Panc1 (cell line): Measurements from ENCODE around the gene TMEM154. TPM values are rescaled to one million over a fixed set of nuclear protein-coding genes. Genes with fewer than 3 reads are reported as not detected.

Source experiments
- ATAC-seq: fragments of 200-7000 bp; cut with Tn5 transposase; 2 replicates; pipeline ENCODE4 v1.9.1; 2020; ENCODE audit warnings: mild to moderate bottlenecking, moderate library complexity
- BruUV-seq: library from RNA; stranded (reverse); fragments of 400-500 nt; replicated peaks from 2 replicates; lab custom pipeline; 2021; lab: Mats Ljungman, UMichigan
- CTCF ChIA-PET: fragments of 300-600 bp; sonication (Branson Sonifier 250); formaldehyde crosslinking; loops from one replicate; lab custom pipeline; 2022; ENCODE audit warnings: antibody characterized with exemption; lab: Charles Lee
- POLR2A ChIA-PET: fragments of 300-600 bp; sonication (Branson Sonifier 250); formaldehyde crosslinking; loops from one replicate; lab custom pipeline; 2022; ENCODE audit warnings: antibody characterized with exemption; lab: Charles Lee
- DNase-seq: peaks from one replicate; pipeline ENCODE4 v3.0.0-alpha.2; 2010; ENCODE audit warnings: low read depth, low spot score
- H3K27ac ChIP-seq: 2 replicates; pipeline ENCODE4 v1.5.1; 2011; ENCODE audit warnings: mild to moderate bottlenecking, low read length, inconsistent platforms
- H3K27me3 ChIP-seq: fragments of 200-500 bp; sonication (Bioruptor generic); 2 replicates; pipeline ENCODE4 v1.6.0; 2014; ENCODE audit warnings: low read length, inconsistent platforms; ENCODE audit not compliant: control insufficient read depth, insufficient read depth
- H3K36me3 ChIP-seq: fragments of 200-500 bp; sonication (Bioruptor generic); 2 replicates; pipeline ENCODE4 v1.5.1; 2014; ENCODE audit warnings: inconsistent platforms, mild to moderate bottlenecking, low read length, moderate library complexity; ENCODE audit not compliant: control insufficient read depth, insufficient read depth
- H3K4me1 ChIP-seq: 2 replicates; pipeline ENCODE4 v1.5.1; 2011; ENCODE audit warnings: inconsistent platforms, mild to moderate bottlenecking, low read length, moderate library complexity; ENCODE audit not compliant: control insufficient read depth, insufficient read depth
- H3K4me3 ChIP-seq, 2 experiments: 2 replicates each; pipeline ENCODE4 v1.5.1; 2011 to 2012; ENCODE audit warnings: low read depth in 2 of 2, low read length in 2 of 2, mild to moderate bottlenecking in 2 of 2, inconsistent platforms in 1 of 2, moderate library complexity in 1 of 2
- H3K9me3 ChIP-seq: fragments of 200-500 bp; sonication (Bioruptor generic); 2 replicates; pipeline ENCODE4 v1.5.1; 2014; ENCODE audit warnings: low read depth, mild to moderate bottlenecking, inconsistent platforms, low read length, moderate library complexity; ENCODE audit not compliant: control insufficient read depth, insufficient read depth
- CTCF ChIP-seq: fragments of 450-650 bp; IDR thresholded peaks from 2 replicates; pipeline ENCODE4 v1.5.1; 2017; ENCODE audit warnings: mild to moderate bottlenecking
- POLR2AphosphoS5 ChIP-seq: IDR thresholded peaks from 2 replicates; pipeline ENCODE4 v1.6.1; 2012; ENCODE audit warnings: mild to moderate bottlenecking, low read depth, low read length, moderate library complexity
- REST ChIP-seq, 2 experiments: IDR thresholded peaks; 2 replicates each; pipeline ENCODE4 v1.6.1; 2011 to 2012; ENCODE audit warnings: low read depth in 2 of 2, control low read depth in 1 of 2, low read length in 1 of 2, mild to moderate bottlenecking in 1 of 2, moderate library complexity in 1 of 2; ENCODE audit not compliant: insufficient read depth in 1 of 2
- SIN3A ChIP-seq: IDR thresholded peaks from 2 replicates; pipeline ENCODE4 v1.6.1; 2012; ENCODE audit warnings: low read depth, mild to moderate bottlenecking, low read length, moderate library complexity, borderline replicate concordance; ENCODE audit not compliant: insufficient read depth
- TCF7L2 ChIP-seq: IDR thresholded peaks from 2 replicates; pipeline ENCODE4 v1.6.1; 2011; ENCODE audit warnings: mild to moderate bottlenecking, low read depth, low read length, inconsistent platforms
- in situ Hi-C: cut with HindIII; loops from 2 replicates; pipeline ENCODE4 v1.10.0; 2016; ENCODE audit warnings: low sequenced_read_pairs, low pct_unique_long_range_greater_than_20kb
- intact Hi-C: fragments of 100-400 bp; cut with micrococcal nuclease; formaldehyde crosslinking; loops from one replicate; pipeline ENCODE4 v1.10.0; 2022; ENCODE audit not compliant: unreplicated experiment
- total RNA-seq: library from RNA; stranded (reverse); gene quantifications from one replicate; pipeline ENCODE4 v1.2.1, GENCODE V29; 2021; ENCODE audit not compliant: unreplicated experiment

TMEM154 gene
- total RNA-seq, 1 experiment from 2014 or later, result 0.15 TPM

- no peaks in the 10 kb centered on the region for H3K36me3 ChIP-seq
- ChIA-PET POLR2A (no interaction called here), CTCF (no interaction called here)
- BruUV-seq, result no TSS peak
- H3K27me3 ChIP-seq, result no peaks in the 10 kb centered on the region; the same call in 1 of the 2 replicates
- in situ Hi-C loops (no loop called here), intact Hi-C loops (no loop called here)
- no peaks in the 10 kb centered on the region for H3K4me1 ChIP-seq
- DNase-seq (no peak), ATAC-seq (no peak)
- no peak overlapping the region for H3K27ac ChIP-seq
- no peaks in the 10 kb centered on the region for H3K9me3 ChIP-seq
- no peak overlapping the region for H3K4me3 ChIP-seq
- TF ChIP-seq SIN3A (no peak), POLR2AphosphoS5 (no peak), CTCF (no peak), TCF7L2 (no peak), REST (IDR thresholded peaks at IDR 0.05; ENCODE audit: insufficient read depth in 1 of 2, low read depth in 2 of 2, low read length in 1 of 2) (no peak)
Observed at GRCh38 chr4:152571770-152572169, 108.0 kb downstream of the TMEM154 start.

- ChIA-PET CTCF (no interaction called here), POLR2A (no interaction called here)
- ATAC-seq (no peak), DNase-seq (no peak)
- BruUV-seq, result no TSS peak
- intact Hi-C loops, result no loop called here
- TF ChIP-seq CTCF, result no peak
- no peak for TF ChIP-seq SIN3A
- no peak for TF ChIP-seq POLR2AphosphoS5
- no peak for TF ChIP-seq TCF7L2
- no peak for TF ChIP-seq REST (IDR thresholded peaks at IDR 0.05; ENCODE audit: insufficient read depth in 1 of 2, low read depth in 2 of 2, low read length in 1 of 2)
- Histone ChIP-seq H3K27me3 (no peaks in the 10 kb centered on the region; the same call in 1 of the 2 replicates), H3K36me3 (no peaks in the 10 kb centered on the region), H3K4me1 (no peaks in the 10 kb centered on the region), H3K27ac (no peak overlapping the region), H3K9me3 (no peaks in the 10 kb centered on the region), H3K4me3 (no peak overlapping the region)
- in situ Hi-C loops, result no loop called here
Observed at GRCh38 chr4:152571296-152571695, 108.5 kb downstream of the TMEM154 start.

Other genes with a start within 250 kb of the TMEM154 start
- 16.2 TPM for gene FBXW7, start 143.9 kb downstream of the TMEM154 start, total RNA-seq
- gene TIGD4, start 99.7 kb upstream of the TMEM154 start, total RNA-seq, result 0.33 TPM
- 22.2 TPM for gene ARFIP1, start 100.0 kb upstream of the TMEM154 start, total RNA-seq